Measurements from ENCODE around the gene ARID1B.

- no peak for TF ChIP-seq SP2 (tag by site-specific recombination; IDR thresholded peaks at IDR 0.05)
- TF ChIP-seq ZNF596 (tag by site-specific recombination; IDR thresholded peaks at IDR 0.05): no peak
- TF ChIP-seq CTCF (tag by site-specific recombination; IDR thresholded peaks at IDR 0.05): no peak
- no peak for TF ChIP-seq ZNF398 (tag by site-specific recombination; IDR thresholded peaks at IDR 0.05)
- TF ChIP-seq ZNF391 (tag by site-specific recombination; IDR thresholded peaks at IDR 0.05; ENCODE audit: borderline replicate concordance, low read depth): no peak
- no peak for TF ChIP-seq BCL11B (tag by site-specific recombination; IDR thresholded peaks at IDR 0.05; ENCODE audit: low read depth)
- TF ChIP-seq ZSCAN18 (tag by site-specific recombination; IDR thresholded peaks at IDR 0.05): no peak
- no peak for TF ChIP-seq RBAK (tag by site-specific recombination; IDR thresholded peaks at IDR 0.05)
- TF ChIP-seq ZFP41 (tag by site-specific recombination; IDR thresholded peaks at IDR 0.05; ENCODE audit: borderline replicate concordance): no peak
- no peak for TF ChIP-seq GLI2 (tag by site-specific recombination; IDR thresholded peaks at IDR 0.05; ENCODE audit: borderline replicate concordance, low read depth)
Observed at GRCh38 chr6:156876302-156876701, 99.1 kb downstream of the ARID1B start.

Measured in HEK293 (cell line).